Measurements from ENCODE around the gene GRIK2.

- no peak for TF ChIP-seq CTCF (conservative IDR thresholded peaks at IDR 0.05)
- no peak for TF ChIP-seq EZH2 (IDR thresholded peaks at IDR 0.05; ENCODE audit: low read depth)
Observed at GRCh38 chr6:101926149-101926925, 532.8 kb downstream of the GRIK2 start.

Measured in PC-9 (cell line).